HG02884 (cell line): ENCODE measurements around the gene ANKRD13D.
"Not testable (repeated sequence)": the region's sequence is repeated elsewhere in the genome, so short reads cannot be mapped to it uniquely, and the experiment has no call there.

Source experiments
- ATAC-seq: cut with Tn5 transposase; IDR thresholded peaks from one replicate; pipeline ENCODE4 v1.9.1; 2021; ENCODE audit warnings: mild to moderate bottlenecking, moderate library complexity; ENCODE audit not compliant: unreplicated experiment

The ANKRD13D gene

DNA sequence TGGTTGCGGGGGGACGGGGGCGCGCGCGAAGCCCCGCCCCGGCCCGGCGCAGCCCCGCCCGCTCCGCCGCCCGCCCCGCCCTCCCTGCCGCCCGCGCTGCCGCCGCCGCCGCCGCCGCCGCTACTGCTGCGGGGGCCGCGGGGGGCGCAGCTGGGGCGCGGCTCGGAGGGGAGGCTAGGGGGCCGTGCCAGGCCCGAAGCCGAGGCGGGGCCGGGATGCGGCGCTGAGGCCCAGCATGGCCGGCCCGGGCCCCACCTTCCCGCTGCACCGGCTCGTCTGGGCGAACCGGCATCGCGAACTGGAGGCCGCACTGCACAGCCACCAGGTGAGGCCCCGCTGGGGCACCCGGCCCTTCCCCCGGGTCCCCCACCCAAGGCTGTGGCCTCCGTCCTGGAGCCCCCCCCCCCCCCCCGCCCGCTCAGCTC is at the start of gene ANKRD13D:
Gene ANKRD13D, plus strand, starts transcription at position 78 of the 425 bp plus-strand sequence. Its CDS starts 158 bp downstream, at position 236.
- ATAC-seq, result no peak

DNA sequence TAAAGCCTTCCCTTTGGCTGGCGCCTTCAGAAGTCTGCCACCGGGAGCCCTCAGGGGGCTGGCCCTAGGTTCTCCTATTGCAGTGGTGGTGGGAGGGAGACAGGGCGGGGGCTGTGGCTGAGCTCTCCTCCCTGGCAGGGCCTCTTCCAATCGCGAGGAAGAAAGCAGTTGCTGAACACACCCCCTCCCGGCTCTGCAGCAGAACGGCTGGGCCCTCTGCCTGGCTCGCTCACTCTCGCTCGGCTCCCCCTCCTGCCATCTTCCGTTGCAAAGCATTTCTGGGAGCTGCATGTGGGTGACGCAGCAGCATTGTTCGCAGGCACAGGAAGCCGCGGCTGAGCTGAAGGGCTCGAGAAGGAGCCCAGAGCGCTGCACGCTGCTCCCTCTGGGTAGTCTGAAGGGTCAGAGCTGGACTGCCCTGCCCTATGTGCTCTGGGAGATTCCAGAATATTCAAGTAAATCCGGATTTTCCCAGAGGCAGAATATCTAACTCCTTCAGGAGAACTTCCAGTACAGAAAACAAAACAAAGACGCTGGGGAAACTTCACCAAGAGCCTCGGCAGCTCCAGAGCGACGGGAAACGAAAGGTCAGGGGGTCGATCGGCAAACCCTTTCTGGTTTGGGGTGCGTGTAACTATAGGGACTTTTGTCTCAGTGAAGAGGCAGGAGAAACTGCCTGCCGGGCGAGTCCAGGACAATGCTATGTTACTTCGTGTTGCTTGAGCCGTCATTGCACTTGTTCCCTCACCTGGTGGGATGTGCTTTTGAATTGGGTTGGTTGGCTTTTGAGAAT is 49.1 kb upstream of the ANKRD13D start:
- peak; percentile 74 for ATAC-seq

GRCh38 chr11:67240576-67241389 is 48.3 kb upstream of the ANKRD13D start:
- ATAC-seq, result no peak

GRCh38 chr11:67242548-67242947 is 46.6 kb upstream of the ANKRD13D start:
- ATAC-seq, result no peak

DNA sequence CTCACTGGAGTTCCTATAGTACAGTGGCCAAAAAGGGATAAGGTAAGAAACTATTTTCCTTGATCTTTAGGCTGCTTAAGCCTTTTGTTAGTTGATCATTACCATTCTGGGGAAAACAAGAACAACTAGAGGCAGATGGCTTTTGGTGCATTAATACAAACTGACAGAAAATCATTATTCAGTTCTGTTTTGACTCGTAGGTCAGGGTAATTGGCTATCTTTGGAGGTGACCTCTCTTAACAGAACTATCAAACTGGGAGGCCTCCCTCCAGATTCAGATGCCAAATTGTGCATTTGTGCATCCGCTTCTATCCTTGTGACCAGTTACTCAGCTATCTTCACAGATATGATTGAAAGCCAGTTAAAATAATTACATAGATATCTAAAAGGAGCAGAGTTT is 46.1 kb upstream of the ANKRD13D start:
- no peak for ATAC-seq

DNA sequence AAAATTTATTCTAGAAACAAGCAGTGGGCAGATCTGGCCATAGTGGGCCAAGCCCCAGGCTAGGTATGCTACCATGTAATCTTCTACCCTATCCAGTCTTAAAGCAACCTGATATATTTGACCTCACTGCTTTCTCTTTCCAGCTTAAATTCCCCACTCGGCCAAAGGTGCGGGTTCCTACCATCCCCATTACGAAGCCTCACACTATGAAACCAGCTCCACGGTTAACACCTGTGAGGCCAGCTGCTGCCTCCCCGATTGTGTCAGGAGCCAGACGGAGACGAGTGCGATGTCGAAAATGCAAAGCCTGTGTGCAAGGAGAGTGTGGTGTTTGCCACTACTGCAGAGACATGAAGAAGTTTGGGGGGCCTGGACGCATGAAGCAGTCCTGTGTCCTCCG is 44.1 kb upstream of the ANKRD13D start:
- ATAC-seq, result no peak

DNA sequence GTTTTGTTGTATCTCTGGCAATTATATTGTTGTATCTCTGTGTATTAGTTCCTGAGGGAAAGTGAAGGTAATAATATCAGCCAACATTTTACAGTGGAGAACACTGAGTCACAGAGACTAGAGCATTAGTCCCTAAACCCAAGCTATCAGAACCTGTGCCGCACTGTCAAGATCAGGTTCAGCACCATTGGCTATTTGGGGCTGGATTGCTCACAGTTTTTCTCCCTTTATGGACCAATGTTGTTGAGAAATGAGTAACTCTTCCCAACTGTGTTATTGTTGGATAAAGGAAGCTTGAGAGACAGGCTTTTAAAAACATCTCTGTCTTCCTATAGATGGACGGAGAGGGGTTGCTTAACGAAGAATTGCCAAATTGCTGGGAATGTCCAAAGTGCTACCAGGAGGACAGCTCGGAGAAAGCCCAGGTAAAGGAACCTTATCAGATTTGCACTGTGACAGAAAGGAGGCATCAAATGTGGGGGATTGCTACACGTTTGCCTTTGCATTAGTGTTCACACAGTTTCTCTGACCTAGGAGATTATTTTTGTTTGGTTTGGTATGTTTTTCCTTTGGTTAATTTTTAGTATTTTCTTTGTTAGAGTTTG is 41.1 kb upstream of the ANKRD13D start:
- ATAC-seq, result no peak

- ATAC-seq, result no peak
Observed at GRCh38 chr11:67248653-67249052, 40.5 kb upstream of the ANKRD13D start.

- ATAC-seq, result no peak
Observed at GRCh38 chr11:67250059-67251043, 38.8 kb upstream of the ANKRD13D start.

DNA sequence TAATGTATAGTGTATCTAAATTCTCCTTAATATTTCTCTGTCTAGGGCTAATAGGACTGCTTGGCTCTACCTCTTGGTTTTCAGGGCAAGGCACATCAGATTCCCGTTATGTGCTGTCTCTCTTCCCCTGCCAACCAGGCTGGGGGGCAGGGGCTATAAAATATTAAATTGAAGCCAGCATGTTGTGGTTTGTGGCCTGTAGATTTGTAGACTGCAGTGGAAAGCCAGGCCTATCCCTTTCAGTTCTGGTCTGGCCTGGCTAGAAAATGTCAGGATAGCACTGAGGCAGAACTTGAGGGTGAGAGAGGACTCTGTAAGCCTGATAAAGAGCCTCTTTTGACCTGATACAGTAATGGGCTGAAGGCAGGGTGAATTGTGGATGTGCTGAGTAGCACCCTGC is 37.3 kb upstream of the ANKRD13D start:
- no peak for ATAC-seq

- no peak for ATAC-seq
Observed at GRCh38 chr11:67252831-67253239, 36.3 kb upstream of the ANKRD13D start.

DNA sequence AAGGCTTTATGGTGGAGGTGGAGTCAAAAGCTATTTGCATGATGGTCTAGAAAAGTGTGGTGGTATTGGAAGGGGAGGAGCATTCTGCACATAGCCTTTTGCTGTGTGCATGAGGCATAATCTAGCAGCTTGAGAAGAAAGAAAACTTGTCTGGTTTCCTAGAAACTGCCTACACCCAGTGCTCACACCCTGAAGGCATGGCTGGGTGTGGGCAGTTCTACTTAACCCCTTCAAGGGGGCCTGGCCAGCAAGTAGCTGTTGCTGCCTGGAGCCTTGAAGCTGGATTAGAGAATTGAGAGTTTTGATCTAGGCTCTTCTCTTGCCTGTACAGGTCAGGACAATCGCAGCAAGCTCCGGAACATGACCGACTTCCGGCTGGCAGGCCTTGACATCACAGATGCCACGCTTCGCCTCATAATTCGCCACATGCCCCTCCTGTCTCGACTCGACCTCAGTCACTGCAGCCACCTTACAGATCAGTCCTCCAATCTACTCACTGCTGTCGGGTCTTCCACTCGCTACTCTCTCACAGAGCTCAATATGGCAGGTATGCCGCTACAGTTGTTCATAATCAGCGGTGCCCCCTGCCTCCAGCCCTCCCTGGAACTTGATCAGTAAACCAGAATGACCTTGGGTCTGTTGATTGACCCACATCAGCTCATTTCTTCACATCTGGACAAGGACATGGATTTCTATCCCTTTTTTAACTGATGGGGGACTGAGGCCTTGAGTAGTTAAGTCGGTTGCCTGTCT is 35.1 kb upstream of the ANKRD13D start:
- no peak for ATAC-seq

GRCh38 chr11:67254798-67255197 is 34.3 kb upstream of the ANKRD13D start:
- ATAC-seq, result no peak

DNA sequence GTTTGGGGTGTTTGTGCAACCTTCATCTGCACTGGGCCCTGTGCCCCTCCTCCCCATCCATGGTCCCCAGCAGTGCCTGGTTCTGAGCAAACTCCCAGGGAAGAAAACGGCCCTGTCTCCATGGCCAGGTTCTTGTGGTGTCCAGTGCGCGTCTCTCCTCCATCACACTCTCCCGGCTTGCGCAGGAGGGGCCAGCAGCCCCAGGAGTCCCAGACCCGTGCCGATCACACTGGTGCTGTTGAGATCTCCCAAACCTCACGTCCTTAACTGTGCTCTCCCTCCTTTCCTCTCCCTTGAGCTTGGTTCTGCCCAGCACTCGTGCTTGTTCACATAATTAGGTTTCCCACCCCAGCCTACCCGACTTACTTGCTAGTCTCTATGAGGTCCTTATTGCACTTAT is 33.8 kb upstream of the ANKRD13D start:
- no peak for ATAC-seq

GRCh38 chr11:67255864-67256263 is 33.2 kb upstream of the ANKRD13D start:
- ATAC-seq, result no peak

- ATAC-seq, result no peak
Observed at GRCh38 chr11:67256477-67257135, 32.5 kb upstream of the ANKRD13D start.

GRCh38 chr11:67260406-67260805 is 28.7 kb upstream of the ANKRD13D start:
- ATAC-seq, result no peak

- ATAC-seq, result not testable (repeated sequence)
Observed at GRCh38 chr11:67260885-67261639, 28.0 kb upstream of the ANKRD13D start.

- ATAC-seq, result no peak
Observed at GRCh38 chr11:67261640-67261945, 27.5 kb upstream of the ANKRD13D start.
